ENCODE results near the gene MYCBP2.

DNA sequence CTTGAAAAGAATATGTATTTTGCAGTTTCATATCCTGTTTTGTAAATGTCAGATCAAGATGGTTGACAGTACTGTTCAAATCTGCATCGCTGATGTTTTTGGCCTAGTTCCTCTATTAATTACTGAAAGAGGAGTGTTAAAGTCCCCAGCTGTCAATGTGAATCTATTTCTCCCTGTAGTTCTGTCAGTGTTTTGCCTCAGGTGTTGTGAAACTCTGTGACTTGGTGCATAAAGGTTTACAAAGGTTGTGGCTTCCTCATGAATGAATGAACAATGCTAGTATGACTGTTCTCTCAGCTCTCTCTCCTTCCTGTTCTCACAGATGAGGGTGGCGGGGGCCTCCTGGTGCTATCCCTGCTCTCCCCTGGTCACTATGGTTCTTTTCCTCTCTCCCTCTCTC lies 142.4 kb downstream of the MYCBP2 start:
- no peak for TF ChIP-seq GATA3 (IDR thresholded peaks at IDR 0.05; ENCODE audit: low read depth, low read length)
- TF ChIP-seq GATA2 (IDR thresholded peaks at IDR 0.05; ENCODE audit: low read depth, low read length): no peak
